H1 (cell line): ENCODE results near the gene PSME4. TPM values are rescaled to one million over a fixed set of nuclear protein-coding genes. Genes with fewer than 3 reads are reported as not detected.

Experiments
- CTCF ChIA-PET: fragments of 300-600 bp; sonication (Branson Sonifier 250); formaldehyde crosslinking; loops from one replicate; lab custom pipeline; 2021; ENCODE audit not compliant: partially characterized antibody; lab: Charles Lee
- POLR2A ChIA-PET: fragments of 300-600 bp; sonication (Branson Sonifier 250); formaldehyde crosslinking; loops from one replicate; lab custom pipeline; 2021; ENCODE audit warnings: inconsistent platforms; ENCODE audit not compliant: partially characterized antibody; lab: Charles Lee
- DNase-seq, 2 experiments: peaks; one replicate each; pipeline versions ENCODE4 v3.0.0 to v3.0.0-alpha.2; 2010 to 2022; ENCODE audit warnings: low spot score in 2 of 2, low read depth in 1 of 2, mixed read lengths in 1 of 2
- FAIRE-seq: peaks from 2 replicates; lab custom pipeline; 2011; peaks lifted over from hg19 to GRCh38; lab: Jason Lieb, UNC
- H2AFZ ChIP-seq: 2 replicates; pipeline ENCODE4 v1.8.1; 2012; ENCODE audit warnings: low read length, inconsistent platforms
- H2AK5ac ChIP-seq: 2 replicates; pipeline ENCODE4 v1.6.1; 2013; ENCODE audit warnings: low read depth, low read length
- H2BK120ac ChIP-seq: replicated peaks from 2 replicates; pipeline ENCODE3; 2013; ENCODE audit warnings: low read depth, low read length, inconsistent platforms
- H2BK12ac ChIP-seq: 2 replicates; pipeline ENCODE4 v1.6.1; 2013; ENCODE audit warnings: low read depth, low read length
- H2BK15ac ChIP-seq: 2 replicates; pipeline ENCODE4 v1.6.1; 2013; ENCODE audit warnings: low read length
- H2BK20ac ChIP-seq: 2 replicates; pipeline ENCODE4 v1.6.1; 2013; ENCODE audit warnings: low read length
- H2BK5ac ChIP-seq: 2 replicates; pipeline ENCODE4 v1.6.1; 2013; ENCODE audit warnings: low read depth, low read length
- H3K14ac ChIP-seq: 2 replicates; pipeline ENCODE4 v1.6.1; 2013; ENCODE audit warnings: inconsistent platforms; ENCODE audit not compliant: insufficient read length
- H3K18ac ChIP-seq: 2 replicates; pipeline ENCODE4 v1.6.1; 2013; ENCODE audit warnings: low read length; ENCODE audit errors: extremely low read depth
- H3K23ac ChIP-seq: 2 replicates; pipeline ENCODE4 v1.6.1; 2013; ENCODE audit warnings: inconsistent platforms; ENCODE audit not compliant: insufficient read length
- H3K23me2 ChIP-seq: 2 replicates; pipeline ENCODE4 v1.6.1; 2013; ENCODE audit warnings: low read depth, low read length
- H3K27ac ChIP-seq: 2 replicates; pipeline ENCODE4 v1.6.1; 2011; ENCODE audit warnings: low read depth, low read length, inconsistent platforms
- H3K27me3 ChIP-seq, 4 experiments: replicated peaks in 1 of 4; 1 replicate in 1 of 4; 2 replicates in 3 of 4; pipeline versions ENCODE4 v1.6.1 to v1.8.1; 2011 to 2013; ENCODE audit warnings: low read length in 3 of 4, mild to moderate bottlenecking in 3 of 4, inconsistent platforms in 2 of 4, mixed read lengths in 2 of 4, moderate library complexity in 1 of 4; ENCODE audit not compliant: control insufficient read depth in 3 of 4, insufficient read depth in 3 of 4; ENCODE audit errors: extremely low read depth in 1 of 4
- H3K36me3 ChIP-seq, 4 experiments: 2 replicates each; pipeline versions ENCODE4 v1.6.1 to v1.8.1; 2011 to 2013; ENCODE audit warnings: mild to moderate bottlenecking in 4 of 4, low read length in 3 of 4, moderate library complexity in 2 of 4, control low read depth in 1 of 4, inconsistent platforms in 1 of 4; ENCODE audit not compliant: insufficient read depth in 4 of 4, control insufficient read depth in 2 of 4
- H3K4ac ChIP-seq: replicated peaks from 2 replicates; pipeline ENCODE3; 2013; ENCODE audit warnings: low read length, low read depth, mixed read lengths, inconsistent platforms; ENCODE audit not compliant: insufficient read length
- H3K4me1 ChIP-seq, 4 experiments: replicated peaks in 1 of 4; 1 replicate in 1 of 4; 2 replicates in 3 of 4; pipeline versions ENCODE4 v1.6.1 to v1.8.1; 2011 to 2013; ENCODE audit warnings: low read length in 3 of 4, inconsistent platforms in 2 of 4, mixed read lengths in 1 of 4; ENCODE audit not compliant: insufficient read depth in 4 of 4, control insufficient read depth in 3 of 4
- H3K4me2 ChIP-seq, 2 experiments: 2 replicates each; pipeline versions ENCODE4 v1.6.1 to v1.8.1; 2011 to 2013; ENCODE audit warnings: low read depth in 2 of 2, low read length in 2 of 2, control low read depth in 1 of 2, inconsistent platforms in 1 of 2, mild to moderate bottlenecking in 1 of 2; ENCODE audit not compliant: insufficient read depth in 1 of 2
- H3K4me3 ChIP-seq, 4 experiments: fragments of 200-600, 300-600 bp in 1 of 4; sonication (generic), shearing (Covaris generic), sonication (Bioruptor Twin) in 1 of 4; 2 replicates each; pipeline versions ENCODE4 v1.5.1 to v1.8.1; 2011 to 2016; ENCODE audit warnings: low read length in 4 of 4, low read depth in 3 of 4, control low read depth in 2 of 4, inconsistent platforms in 2 of 4, mild to moderate bottlenecking in 2 of 4, mixed read lengths in 1 of 4, moderate library complexity in 1 of 4; ENCODE audit not compliant: insufficient read depth in 2 of 4; ENCODE audit errors: extremely low read depth in 1 of 4
- H3K56ac ChIP-seq: replicated peaks from 2 replicates; pipeline ENCODE3; 2013; ENCODE audit warnings: low read depth, mild to moderate bottlenecking, mixed read lengths, low read length, inconsistent platforms; ENCODE audit not compliant: insufficient read length
- H3K79me1 ChIP-seq: 2 replicates; pipeline ENCODE4 v1.6.1; 2013; ENCODE audit warnings: low read depth, low read length, control low read depth
- H3K79me2 ChIP-seq, 2 experiments: 2 replicates each; pipeline versions ENCODE4 v1.6.1 to v1.8.1; 2012 to 2013; ENCODE audit warnings: low read length in 2 of 2, mild to moderate bottlenecking in 2 of 2, inconsistent platforms in 1 of 2; ENCODE audit not compliant: insufficient read depth in 2 of 2, control insufficient read depth in 1 of 2
- H3K9ac ChIP-seq, 4 experiments: replicated peaks in 1 of 4; 1 replicate in 1 of 4; 2 replicates in 3 of 4; pipeline versions ENCODE4 v1.6.1 to v1.8.1; 2011 to 2013; ENCODE audit warnings: low read depth in 3 of 4, low read length in 3 of 4, control low read depth in 2 of 4, mild to moderate bottlenecking in 2 of 4, moderate library complexity in 2 of 4, inconsistent platforms in 1 of 4; ENCODE audit errors: extremely low read depth in 1 of 4
- H3K9me3 ChIP-seq, 2 experiments: 2 replicates each; pipeline versions ENCODE4 v1.6.1 to v1.8.1; 2012 to 2013; ENCODE audit warnings: mild to moderate bottlenecking in 2 of 2, moderate library complexity in 2 of 2, control low read depth in 1 of 2, inconsistent platforms in 1 of 2, low read depth in 1 of 2, low read length in 1 of 2, mixed read lengths in 1 of 2; ENCODE audit not compliant: insufficient read depth in 2 of 2
- H4K20me1 ChIP-seq, 2 experiments: replicated peaks in 1 of 2; 2 replicates each; pipeline versions ENCODE3 to v1.8.1; 2011 to 2013; ENCODE audit warnings: inconsistent platforms in 2 of 2, low read length in 2 of 2, mild to moderate bottlenecking in 1 of 2; ENCODE audit not compliant: insufficient read depth in 2 of 2, control insufficient read depth in 1 of 2
- H4K5ac ChIP-seq: 2 replicates; pipeline ENCODE4 v1.6.1; 2013; ENCODE audit warnings: low read length, low read depth, mixed read lengths, inconsistent platforms; ENCODE audit not compliant: insufficient read length
- H4K8ac ChIP-seq: 2 replicates; pipeline ENCODE4 v1.8.0; 2013; ENCODE audit warnings: mild to moderate bottlenecking, moderate library complexity, low read length, inconsistent platforms; ENCODE audit not compliant: insufficient read depth; ENCODE audit errors: extremely low read depth
- H4K91ac ChIP-seq: replicated peaks from 2 replicates; pipeline ENCODE3; 2013; ENCODE audit warnings: low read length, mixed read lengths, inconsistent platforms; ENCODE audit not compliant: insufficient read length
- HDAC6 ChIP-seq: IDR thresholded peaks from one replicate; pipeline ENCODE4 v1.7.1; 2012; ENCODE audit warnings: low read depth, mild to moderate bottlenecking, inconsistent platforms, low read length, moderate library complexity
- KDM1A ChIP-seq: fragments of 200-600, 300-600 bp; sonication (generic); IDR thresholded peaks from 2 replicates; pipeline ENCODE4 v1.7.1; 2016; ENCODE audit warnings: mild to moderate bottlenecking, low read length, borderline replicate concordance
- POLR2A ChIP-seq, 2 experiments: IDR thresholded peaks; 1 replicate in 1 of 2; 2 replicates in 1 of 2; pipeline ENCODE4 v1.6.1; 2011; ENCODE audit warnings: low read depth in 2 of 2, low read length in 2 of 2, mild to moderate bottlenecking in 2 of 2; ENCODE audit errors: control extremely low read depth in 1 of 2
- RFX5 ChIP-seq: IDR thresholded peaks from 2 replicates; pipeline ENCODE4 v1.6.1; 2011; ENCODE audit warnings: low read depth, low read length, improper control_type of control experiment, borderline replicate concordance
- SAP30 ChIP-seq: fragments of 300-600 bp; sonication (generic); IDR thresholded peaks from 2 replicates; pipeline ENCODE4 v1.7.1; 2012; ENCODE audit warnings: low read length, moderate library complexity, mild to moderate bottlenecking, inconsistent platforms; ENCODE audit not compliant: insufficient read depth, insufficient replicate concordance
- SIN3A ChIP-seq, 2 experiments: IDR thresholded peaks in 1 of 2; conservative IDR thresholded peaks in 1 of 2; 2 replicates each; pipeline ENCODE4 v1.6.1; 2011 to 2012; ENCODE audit warnings: low read length in 2 of 2, improper control_type of control experiment in 1 of 2, low read depth in 1 of 2, mild to moderate bottlenecking in 1 of 2
- SIX5 ChIP-seq: IDR thresholded peaks from 2 replicates; pipeline ENCODE4 v1.6.1; 2011; ENCODE audit warnings: mild to moderate bottlenecking, low read depth, low read length
- SP1 ChIP-seq: IDR thresholded peaks from 2 replicates; pipeline ENCODE4 v1.6.1; 2011; ENCODE audit warnings: low read depth, low read length
- WGBS, 2 experiments: shearing (Covaris generic) in 1 of 2; methylation state at CpG; one replicate each; pipeline versions ENCODE4 v1.1.6 to v1.1.7; 2013 to 2015; ENCODE audit warnings: low lambda C conversion rate in 2 of 2, mixed read lengths in 2 of 2, inconsistent platforms in 1 of 2, low coverage in 1 of 2, missing lambda C conversion rate in 1 of 2; ENCODE audit not compliant: insufficient replicate concordance in 2 of 2, insufficient coverage in 1 of 2, insufficient read length in 1 of 2; ENCODE audit errors: extremely low coverage in 1 of 2, missing lambda C conversion rate in 1 of 2; 5-methylcytosine and 5-hydroxymethylcytosine counted together
- polyA plus RNA-seq, 7 experiments: library from polyadenylated mRNA; depleted of rRNA in 3 of 7; stranded (reverse) in 5 of 7; unstranded in 2 of 7; fragments of >200 nt in 5 of 7; fragments of 200-250 nt in 2 of 7; gene quantifications; 1 replicate in 5 of 7; 2 replicates in 1 of 7; 4 replicates in 1 of 7; pipeline versions ENCODE4 v1.2.1 to v1.2.3, GENCODE V29; 2011 to 2013; ENCODE audit warnings: missing spikeins in 2 of 7, mixed read lengths in 2 of 7
- total RNA-seq: library from RNA; stranded (reverse); fragmentation: NEBNext Ultra II Directional; extraction: Animal tissue kit (Norgen Biotek cat#: 25700); gene quantifications from 2 replicates; pipeline ENCODE4 v1.2.1, GENCODE V29; 2021
- TF ChIP-seq, protein P1 (sequence below): IDR thresholded peaks from 2 replicates; pipeline ENCODE4 v1.6.1; 2012; ENCODE audit warnings: low read length, inconsistent platforms

The PSME4 gene
- total and polyA plus RNA-seq, 2 of the 8 experiments (the other 6 are each of a cell fraction or from before 2014, with no cell fraction given): 42.2 to 116 TPM

- no peak for FAIRE-seq
- H3K4me2 ChIP-seq: no peak overlapping the region
- H2BK5ac ChIP-seq: no peak overlapping the region
- no peaks in the 10 kb centered on the region for H3K36me3 ChIP-seq
- no peak overlapping the region for H3K9ac ChIP-seq
- H3K27ac ChIP-seq: no peak overlapping the region
- no peak for DNase-seq
- no peak overlapping the region for H2AFZ ChIP-seq
- no peak overlapping the region for H3K56ac ChIP-seq
- H3K4me3 ChIP-seq: no peak overlapping the region
- H3K9me3 ChIP-seq: no peaks in the 10 kb centered on the region
- 92% methylated on average over 8 of the region's 8 CpGs; no CpG with 5 or more reads in 1 of the 2 experiments for WGBS, 2 experiments
- no peaks in the 10 kb centered on the region for H3K4me1 ChIP-seq
- H2BK120ac ChIP-seq: no peak overlapping the region
- no peak overlapping the region for H3K18ac ChIP-seq
- no peak overlapping the region for H3K4ac ChIP-seq
- CTCF ChIA-PET: interaction anchor here (1.1 kb wide), 2 partner anchors 11 to 24 kb away, joined by 4 read pairs; no protein-coding TSS in a partner anchor
- POLR2A ChIA-PET: interaction anchor here (0.8 to 1.8 kb wide), 2 partner anchors 23 to 25 kb away, joined by 3 to 5 read pairs; partner anchors contain the start of gene PSME4
- no peak overlapping the region for H3K14ac ChIP-seq
- no peaks in the 10 kb centered on the region for H3K79me2 ChIP-seq
- H4K91ac ChIP-seq: no peak overlapping the region
- H4K8ac ChIP-seq: no peak overlapping the region
- no peak overlapping the region for H2BK15ac ChIP-seq
- no peaks in the 10 kb centered on the region for H3K27me3 ChIP-seq
- H2AK5ac ChIP-seq: no peak overlapping the region
- H2BK12ac ChIP-seq: no peak overlapping the region
- H4K5ac ChIP-seq: no peak overlapping the region
- H4K20me1 ChIP-seq: no peaks in the 10 kb centered on the region
- no peaks in the 10 kb centered on the region for H3K79me1 ChIP-seq
- H3K23ac ChIP-seq: no peak overlapping the region
- no peaks in the 10 kb centered on the region for H3K23me2 ChIP-seq
- H2BK20ac ChIP-seq: no peak overlapping the region
- TF ChIP-seq HDAC6 (no peak), RFX5 (no peak), SIN3A (conservative IDR thresholded peaks at IDR 0.05 in 1 of 2, IDR thresholded peaks at IDR 0.05 in 1 of 2; ENCODE audit: low read depth in 1 of 2, low read length in 2 of 2) (no peak), POLR2A (IDR thresholded peaks at IDR 0.05; ENCODE audit: control extremely low read depth in 1 of 2, low read depth in 2 of 2, low read length in 2 of 2) (no peak), SAP30 (no peak), SIX5 (no peak), SP1 (no peak), KDM1A (no peak)
- TF ChIP-seq, protein P1, sequence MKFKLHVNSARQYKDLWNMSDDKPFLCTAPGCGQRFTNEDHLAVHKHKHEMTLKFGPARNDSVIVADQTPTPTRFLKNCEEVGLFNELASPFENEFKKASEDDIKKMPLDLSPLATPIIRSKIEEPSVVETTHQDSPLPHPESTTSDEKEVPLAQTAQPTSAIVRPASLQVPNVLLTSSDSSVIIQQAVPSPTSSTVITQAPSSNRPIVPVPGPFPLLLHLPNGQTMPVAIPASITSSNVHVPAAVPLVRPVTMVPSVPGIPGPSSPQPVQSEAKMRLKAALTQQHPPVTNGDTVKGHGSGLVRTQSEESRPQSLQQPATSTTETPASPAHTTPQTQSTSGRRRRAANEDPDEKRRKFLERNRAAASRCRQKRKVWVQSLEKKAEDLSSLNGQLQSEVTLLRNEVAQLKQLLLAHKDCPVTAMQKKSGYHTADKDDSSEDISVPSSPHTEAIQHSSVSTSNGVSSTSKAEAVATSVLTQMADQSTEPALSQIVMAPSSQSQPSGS: no peak
Observed at GRCh38 chr2:53994818-53995808, 24.3 kb upstream of the PSME4 start.
